ENCODE results near the gene C11orf21. TPM values are rescaled to one million over a fixed set of nuclear protein-coding genes. Genes with fewer than 3 reads are reported as not detected.

Gene C11orf21
- total and polyA plus RNA-seq, 2 of the 8 experiments (the other 6 are each of a cell fraction or from before 2014, with no cell fraction given) = not detected

- TF ChIP-seq TBP (IDR thresholded peaks at IDR 0.05; ENCODE audit: low read depth, low read length) (no peak), RNF2 (IDR thresholded peaks at IDR 0.05; ENCODE audit: borderline replicate concordance, low read depth, low read length, missing control alignments, poor library complexity, severe bottlenecking) (no peak), FOSL1 (IDR thresholded peaks at IDR 0.05; ENCODE audit: insufficient read depth, low read depth, low read length) (no peak), SUZ12 (IDR thresholded peaks at IDR 0.05; ENCODE audit: low read length) (no peak), KDM4A (IDR thresholded peaks at IDR 0.05; ENCODE audit: low read depth, low read length, severe bottlenecking) (no peak)
- Histone ChIP-seq H2BK20ac (ENCODE audit: low read length) (no peak overlapping the region), H2AFZ (ENCODE audit: low read length) (no peak overlapping the region), H3K4me1 (replicated peaks in 1 of 4; ENCODE audit: control insufficient read depth in 3 of 4, insufficient read depth in 4 of 4, low read length in 3 of 4) (no peaks in the 10 kb centered on the region), H2AK5ac (ENCODE audit: low read depth, low read length) (no peak overlapping the region), H3K27ac (ENCODE audit: low read depth, low read length) (no peak overlapping the region), H3K36me3 (ENCODE audit: control insufficient read depth in 2 of 4, insufficient read depth in 4 of 4, low read length in 3 of 4) (no peaks in the 10 kb centered on the region), H3K27me3 (replicated peaks in 1 of 4; ENCODE audit: control insufficient read depth in 3 of 4, extremely low read depth in 1 of 4, insufficient read depth in 3 of 4, low read length in 3 of 4) (no peaks in the 10 kb centered on the region; a peak in 2 of 7 replicates), H3K9ac (replicated peaks in 1 of 4; ENCODE audit: extremely low read depth in 1 of 4, low read depth in 3 of 4, low read length in 3 of 4) (no peak overlapping the region), H2BK120ac (replicated peaks; ENCODE audit: low read depth, low read length) (no peak overlapping the region), H3K79me1 (ENCODE audit: low read depth, low read length) (no peaks in the 10 kb centered on the region), H3K79me2 (ENCODE audit: control insufficient read depth in 1 of 2, insufficient read depth in 2 of 2, low read length in 2 of 2) (no peaks in the 10 kb centered on the region), H3K56ac (replicated peaks; ENCODE audit: insufficient read length, low read depth, low read length) (no peak overlapping the region), H3K23ac (ENCODE audit: insufficient read length) (no peak overlapping the region), H2BK12ac (ENCODE audit: low read depth, low read length) (no peak overlapping the region), H3K14ac (ENCODE audit: insufficient read length) (no peak overlapping the region), H4K20me1 (replicated peaks in 1 of 2; ENCODE audit: control insufficient read depth in 1 of 2, insufficient read depth in 2 of 2, low read length in 2 of 2) (no peaks in the 10 kb centered on the region), H3K23me2 (ENCODE audit: low read depth, low read length) (no peaks in the 10 kb centered on the region), H4K5ac (ENCODE audit: insufficient read length, low read depth, low read length) (no peak overlapping the region), H3K4ac (replicated peaks; ENCODE audit: insufficient read length, low read depth, low read length) (no peak overlapping the region), H2BK15ac (ENCODE audit: low read length) (no peak overlapping the region), H4K8ac (ENCODE audit: extremely low read depth, insufficient read depth, low read length) (no peak overlapping the region), H3K4me2 (ENCODE audit: insufficient read depth in 1 of 2, low read depth in 2 of 2, low read length in 2 of 2) (no peak overlapping the region), H3K4me3 (ENCODE audit: extremely low read depth in 1 of 4, insufficient read depth in 2 of 4, low read depth in 3 of 4, low read length in 4 of 4) (no peak overlapping the region), H2BK5ac (ENCODE audit: low read depth, low read length) (no peak overlapping the region), H3K18ac (ENCODE audit: extremely low read depth, low read length) (no peak overlapping the region), H4K91ac (replicated peaks; ENCODE audit: insufficient read length, low read length) (no peak overlapping the region), H3K9me3 (ENCODE audit: insufficient read depth in 2 of 2, low read depth in 1 of 2, low read length in 1 of 2) (no peaks in the 10 kb centered on the region)
- ChIA-PET CTCF (ENCODE audit: partially characterized antibody) (interaction anchor here (1.1 kb wide), 1 partner anchor 39 kb away, joined by 4 read pairs; no protein-coding TSS in a partner anchor), POLR2A (ENCODE audit: partially characterized antibody) (no interaction called here)
- DNase-seq (ENCODE audit: low read depth in 1 of 2, low spot score in 2 of 2) (no peak), FAIRE-seq (no peak)
- whole genome bisulfite sequencing, 2 experiments (ENCODE audit: extremely low coverage in 1 of 2, insufficient coverage in 1 of 2, insufficient read length in 1 of 2, insufficient replicate concordance in 2 of 2, low coverage in 1 of 2, low lambda C conversion rate in 2 of 2, missing lambda C conversion rate in 1 of 2) = 88% methylated on average over 7 of the region's 7 CpGs; no CpG with 5 or more reads in 1 of the 2 experiments
Observed at GRCh38 chr11:2247496-2247895, 54.2 kb downstream of the C11orf21 start.

All from H1 (cell line).